Panc1 (cell line): ENCODE data around the gene KRTAP10-11. TPM values are rescaled to one million over a fixed set of nuclear protein-coding genes. Genes with fewer than 3 reads are reported as not detected.

Source experiments
- ATAC-seq: fragments of 200-7000 bp; cut with Tn5 transposase; 2 replicates; pipeline ENCODE4 v1.9.1; 2020; ENCODE audit warnings: mild to moderate bottlenecking, moderate library complexity
- BruUV-seq: library from RNA; stranded (reverse); fragments of 400-500 nt; replicated peaks from 2 replicates; lab custom pipeline; 2021; lab: Mats Ljungman, UMichigan
- CTCF ChIA-PET: fragments of 300-600 bp; sonication (Branson Sonifier 250); formaldehyde crosslinking; loops from one replicate; lab custom pipeline; 2022; ENCODE audit warnings: antibody characterized with exemption; lab: Charles Lee
- POLR2A ChIA-PET: fragments of 300-600 bp; sonication (Branson Sonifier 250); formaldehyde crosslinking; loops from one replicate; lab custom pipeline; 2022; ENCODE audit warnings: antibody characterized with exemption; lab: Charles Lee
- DNase-seq: peaks from one replicate; pipeline ENCODE4 v3.0.0-alpha.2; 2010; ENCODE audit warnings: low read depth, low spot score
- H3K27ac ChIP-seq: 2 replicates; pipeline ENCODE4 v1.5.1; 2011; ENCODE audit warnings: mild to moderate bottlenecking, low read length, inconsistent platforms
- H3K27me3 ChIP-seq: fragments of 200-500 bp; sonication (Bioruptor generic); 2 replicates; pipeline ENCODE4 v1.6.0; 2014; ENCODE audit warnings: low read length, inconsistent platforms; ENCODE audit not compliant: control insufficient read depth, insufficient read depth
- H3K36me3 ChIP-seq: fragments of 200-500 bp; sonication (Bioruptor generic); 2 replicates; pipeline ENCODE4 v1.5.1; 2014; ENCODE audit warnings: inconsistent platforms, mild to moderate bottlenecking, low read length, moderate library complexity; ENCODE audit not compliant: control insufficient read depth, insufficient read depth
- H3K4me1 ChIP-seq: 2 replicates; pipeline ENCODE4 v1.5.1; 2011; ENCODE audit warnings: inconsistent platforms, mild to moderate bottlenecking, low read length, moderate library complexity; ENCODE audit not compliant: control insufficient read depth, insufficient read depth
- H3K4me3 ChIP-seq, 2 experiments: 2 replicates each; pipeline ENCODE4 v1.5.1; 2011 to 2012; ENCODE audit warnings: low read depth in 2 of 2, low read length in 2 of 2, mild to moderate bottlenecking in 2 of 2, inconsistent platforms in 1 of 2, moderate library complexity in 1 of 2
- H3K9me3 ChIP-seq: fragments of 200-500 bp; sonication (Bioruptor generic); 2 replicates; pipeline ENCODE4 v1.5.1; 2014; ENCODE audit warnings: low read depth, mild to moderate bottlenecking, inconsistent platforms, low read length, moderate library complexity; ENCODE audit not compliant: control insufficient read depth, insufficient read depth
- CTCF ChIP-seq: fragments of 450-650 bp; IDR thresholded peaks from 2 replicates; pipeline ENCODE4 v1.5.1; 2017; ENCODE audit warnings: mild to moderate bottlenecking
- POLR2AphosphoS5 ChIP-seq: IDR thresholded peaks from 2 replicates; pipeline ENCODE4 v1.6.1; 2012; ENCODE audit warnings: mild to moderate bottlenecking, low read depth, low read length, moderate library complexity
- REST ChIP-seq, 2 experiments: IDR thresholded peaks; 2 replicates each; pipeline ENCODE4 v1.6.1; 2011 to 2012; ENCODE audit warnings: low read depth in 2 of 2, control low read depth in 1 of 2, low read length in 1 of 2, mild to moderate bottlenecking in 1 of 2, moderate library complexity in 1 of 2; ENCODE audit not compliant: insufficient read depth in 1 of 2
- SIN3A ChIP-seq: IDR thresholded peaks from 2 replicates; pipeline ENCODE4 v1.6.1; 2012; ENCODE audit warnings: low read depth, mild to moderate bottlenecking, low read length, moderate library complexity, borderline replicate concordance; ENCODE audit not compliant: insufficient read depth
- TCF7L2 ChIP-seq: IDR thresholded peaks from 2 replicates; pipeline ENCODE4 v1.6.1; 2011; ENCODE audit warnings: mild to moderate bottlenecking, low read depth, low read length, inconsistent platforms
- in situ Hi-C: cut with HindIII; loops from 2 replicates; pipeline ENCODE4 v1.10.0; 2016; ENCODE audit warnings: low sequenced_read_pairs, low pct_unique_long_range_greater_than_20kb
- intact Hi-C: fragments of 100-400 bp; cut with micrococcal nuclease; formaldehyde crosslinking; loops from one replicate; pipeline ENCODE4 v1.10.0; 2022; ENCODE audit not compliant: unreplicated experiment
- total RNA-seq: library from RNA; stranded (reverse); gene quantifications from one replicate; pipeline ENCODE4 v1.2.1, GENCODE V29; 2021; ENCODE audit not compliant: unreplicated experiment

The KRTAP10-11 gene
- total RNA-seq, 1 experiment from 2014 or later: not detected

- TF ChIP-seq POLR2AphosphoS5 (no peak), CTCF (no peak), TCF7L2 (no peak), REST (IDR thresholded peaks at IDR 0.05; ENCODE audit: insufficient read depth in 1 of 2, low read depth in 2 of 2, low read length in 1 of 2) (no peak), SIN3A (no peak)
- intact Hi-C loops: no loop called here
- in situ Hi-C loops: no loop called here
- Histone ChIP-seq H3K27ac (no peak overlapping the region), H3K27me3 (no peaks in the 10 kb centered on the region), H3K9me3 (peaks cover 3% of the 10 kb centered on the region; the same call in 1 of the 2 replicates), H3K4me3 (no peak overlapping the region), H3K4me1 (no peaks in the 10 kb centered on the region), H3K36me3 (no peaks in the 10 kb centered on the region)
- ChIA-PET CTCF (no interaction called here), POLR2A (no interaction called here)
- DNase-seq: no peak
- no TSS peak for BruUV-seq
- ATAC-seq: no peak
These were observed 17.4 kb upstream of the KRTAP10-11 start for GRCh38 chr21:44628707-44629391.

- DNase-seq: no peak
- Histone ChIP-seq H3K9me3 (no peaks in the 10 kb centered on the region; the same call in 1 of the 2 replicates), H3K4me1 (no peaks in the 10 kb centered on the region), H3K27ac (no peak overlapping the region), H3K4me3 (no peak overlapping the region), H3K27me3 (no peaks in the 10 kb centered on the region), H3K36me3 (no peaks in the 10 kb centered on the region)
- BruUV-seq: no TSS peak
- ChIA-PET POLR2A (interaction anchor here (0.6 kb wide), 1 partner anchor 15 kb away, joined by 3 read pairs; no protein-coding TSS in a partner anchor), CTCF (no interaction called here)
- intact Hi-C loops (no loop called here), in situ Hi-C loops (no loop called here)
- ATAC-seq: no peak
- no peak for TF ChIP-seq SIN3A
- TF ChIP-seq REST (IDR thresholded peaks at IDR 0.05; ENCODE audit: insufficient read depth in 1 of 2, low read depth in 2 of 2, low read length in 1 of 2): no peak
- no peak for TF ChIP-seq CTCF
- no peak for TF ChIP-seq TCF7L2
- no peak for TF ChIP-seq POLR2AphosphoS5
These were observed 15.8 kb upstream of the KRTAP10-11 start for GRCh38 chr21:44630440-44630839.
